ENCODE measurements around the gene CCDC187.

The CCDC187 gene

GRCh38 chr9:136316271-136316751 is 12.4 kb upstream of the CCDC187 start:
- DNase-seq (ENCODE audit: low read depth) = no peak
- no peak overlapping the region for H3K4me3 ChIP-seq (ENCODE audit: low read length)
- TF ChIP-seq, protein P1, sequence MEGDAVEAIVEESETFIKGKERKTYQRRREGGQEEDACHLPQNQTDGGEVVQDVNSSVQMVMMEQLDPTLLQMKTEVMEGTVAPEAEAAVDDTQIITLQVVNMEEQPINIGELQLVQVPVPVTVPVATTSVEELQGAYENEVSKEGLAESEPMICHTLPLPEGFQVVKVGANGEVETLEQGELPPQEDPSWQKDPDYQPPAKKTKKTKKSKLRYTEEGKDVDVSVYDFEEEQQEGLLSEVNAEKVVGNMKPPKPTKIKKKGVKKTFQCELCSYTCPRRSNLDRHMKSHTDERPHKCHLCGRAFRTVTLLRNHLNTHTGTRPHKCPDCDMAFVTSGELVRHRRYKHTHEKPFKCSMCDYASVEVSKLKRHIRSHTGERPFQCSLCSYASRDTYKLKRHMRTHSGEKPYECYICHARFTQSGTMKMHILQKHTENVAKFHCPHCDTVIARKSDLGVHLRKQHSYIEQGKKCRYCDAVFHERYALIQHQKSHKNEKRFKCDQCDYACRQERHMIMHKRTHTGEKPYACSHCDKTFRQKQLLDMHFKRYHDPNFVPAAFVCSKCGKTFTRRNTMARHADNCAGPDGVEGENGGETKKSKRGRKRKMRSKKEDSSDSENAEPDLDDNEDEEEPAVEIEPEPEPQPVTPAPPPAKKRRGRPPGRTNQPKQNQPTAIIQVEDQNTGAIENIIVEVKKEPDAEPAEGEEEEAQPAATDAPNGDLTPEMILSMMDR (conservative IDR thresholded peaks at IDR 0.05; ENCODE audit: low read depth, low read length) = no peak

GRCh38 chr9:136314944-136315343 is 11.1 kb upstream of the CCDC187 start:
- TF ChIP-seq, protein P1 (conservative IDR thresholded peaks at IDR 0.05; ENCODE audit: low read depth, low read length) = no peak
- no peak for DNase-seq (ENCODE audit: low read depth)
- no peak overlapping the region for H3K4me3 ChIP-seq (ENCODE audit: low read length)

DNA sequence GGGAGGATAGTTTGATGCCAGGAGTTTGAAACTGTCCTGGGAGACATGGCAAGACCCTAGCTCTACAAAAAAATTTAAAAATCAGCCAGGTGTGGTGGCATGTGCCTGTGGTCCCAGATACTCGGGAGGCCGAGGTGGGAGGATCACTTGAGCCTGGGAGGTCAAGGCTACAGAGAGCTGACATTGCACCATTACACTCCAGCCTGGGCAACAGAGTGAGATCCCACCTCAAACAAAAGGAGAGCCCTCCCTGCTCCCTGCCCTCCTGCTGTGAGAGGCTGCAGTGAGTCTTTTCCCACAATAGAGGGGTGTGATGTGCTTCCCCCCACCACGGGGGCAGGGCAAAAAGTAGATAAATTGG is 10.1 kb upstream of the CCDC187 start:
- TF ChIP-seq, protein P1 (conservative IDR thresholded peaks at IDR 0.05; ENCODE audit: low read depth, low read length) = no peak
- H3K4me3 ChIP-seq (ENCODE audit: low read length) = no peak overlapping the region
- DNase-seq (ENCODE audit: low read depth) = no peak

DNA sequence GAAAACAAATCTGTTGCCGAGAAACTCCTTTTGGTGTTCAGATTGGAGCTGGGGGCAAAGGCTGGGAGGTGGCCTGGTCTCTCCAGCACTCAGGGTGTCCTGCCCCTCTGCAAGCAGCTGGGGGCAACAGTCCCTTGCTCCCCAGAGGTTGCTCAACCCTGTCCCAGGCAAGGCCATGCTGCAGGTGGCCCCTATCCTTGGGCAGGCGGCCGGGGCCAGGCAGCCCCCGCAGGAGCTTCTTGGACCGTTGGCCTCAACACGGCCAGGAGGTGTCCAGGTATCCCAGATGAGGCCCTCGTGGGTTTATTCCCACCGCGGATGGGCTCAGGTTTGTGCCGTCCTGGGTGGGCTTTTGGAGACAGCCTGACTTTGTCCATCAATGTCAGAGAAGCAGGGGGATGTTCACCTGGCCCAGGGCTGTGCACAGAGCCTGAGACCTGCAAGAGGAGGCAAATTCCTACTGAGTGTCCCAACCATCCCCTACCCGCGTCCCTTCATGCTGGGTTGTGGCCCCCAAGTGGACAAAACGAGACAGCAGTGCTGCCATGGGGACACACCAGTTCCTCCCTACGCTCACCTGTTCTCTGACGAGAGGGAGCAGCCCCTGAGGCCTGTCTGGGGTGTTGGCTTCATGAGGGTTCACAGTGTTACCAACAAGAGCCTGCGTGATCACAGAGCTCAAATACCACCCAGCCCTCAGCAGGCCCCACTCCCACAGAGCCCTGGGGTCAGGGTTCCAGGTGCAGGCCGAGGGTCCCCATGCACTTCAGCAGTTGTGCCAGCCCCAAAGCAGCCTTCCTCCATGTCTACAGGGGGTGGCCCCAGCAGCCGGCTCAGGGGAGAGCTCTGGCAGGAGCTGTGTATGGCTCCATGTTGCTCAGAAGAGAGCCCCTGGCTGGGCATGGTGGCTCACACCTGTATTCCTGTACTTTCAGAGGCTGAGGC is 9.5 kb upstream of the CCDC187 start:
- DNase-seq (ENCODE audit: low read depth) = no peak
- TF ChIP-seq, protein P1 (conservative IDR thresholded peaks at IDR 0.05; ENCODE audit: low read depth, low read length) = no peak
- H3K4me3 ChIP-seq (ENCODE audit: low read length) = no peak overlapping the region

- TF ChIP-seq, protein P1 (conservative IDR thresholded peaks at IDR 0.05; ENCODE audit: low read depth, low read length) = peak; percentile 89
- no peak overlapping the region for H3K4me3 ChIP-seq (ENCODE audit: low read length)
- no peak for DNase-seq (ENCODE audit: low read depth)
These were observed 8.5 kb upstream of the CCDC187 start for GRCh38 chr9:136312436-136312835.

- TF ChIP-seq, protein P1 (conservative IDR thresholded peaks at IDR 0.05; ENCODE audit: low read depth, low read length) = no peak
- no peak for DNase-seq (ENCODE audit: low read depth)
- H3K4me3 ChIP-seq (ENCODE audit: low read length) = no peak overlapping the region
These were observed 8.1 kb upstream of the CCDC187 start for GRCh38 chr9:136312009-136312375.

Data from retinal pigment epithelial cell (primary cell).